ENCODE results near the gene MXD1. TPM values are rescaled to one million over a fixed set of nuclear protein-coding genes. Genes with fewer than 3 reads are reported as not detected.

Gene MXD1
- total RNA-seq, 1 donor from 2014 or later, result 3.5 TPM

DNA sequence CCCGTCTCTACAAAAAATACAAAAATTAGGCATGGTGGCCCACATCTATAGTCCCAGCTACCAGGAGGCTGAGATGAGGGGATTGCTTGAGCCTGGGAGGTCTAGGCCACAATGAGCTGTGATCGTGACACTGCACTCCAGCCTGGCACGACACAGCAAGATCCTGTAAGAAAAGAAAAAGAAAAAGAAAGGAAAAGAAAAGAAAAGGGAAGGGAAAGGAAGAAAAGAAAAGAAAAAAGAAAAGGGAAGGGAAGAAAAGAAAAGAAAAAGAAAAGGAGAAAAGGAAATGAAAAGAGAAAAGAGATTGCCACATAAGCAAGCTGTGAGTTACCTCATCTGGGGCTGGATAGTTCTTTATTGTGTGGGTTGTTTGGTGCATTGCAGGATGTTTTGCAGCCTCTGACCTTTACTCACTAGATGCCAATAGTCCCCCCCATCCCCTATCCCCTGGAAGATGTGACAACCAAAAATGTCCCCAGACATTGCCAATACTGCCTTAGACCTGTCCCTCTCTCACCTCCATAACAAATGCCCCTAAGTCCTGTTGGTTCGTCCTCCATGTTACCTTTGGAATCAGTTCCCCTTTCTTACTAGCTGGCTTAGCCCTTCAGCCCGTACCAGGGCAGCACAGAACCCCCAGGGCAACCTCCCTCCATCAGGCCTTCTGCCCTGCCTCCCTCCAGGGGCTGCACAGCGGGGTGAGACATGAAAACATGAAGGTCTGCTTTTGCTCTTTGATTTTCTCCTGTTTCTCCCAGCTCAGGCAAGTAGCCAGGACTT lies 37.6 kb downstream of the MXD1 start:
- H3K9me3 ChIP-seq (replicated peaks), result no peaks in the 10 kb centered on the region
- no peaks in the 10 kb centered on the region for H3K4me1 ChIP-seq
- no peak overlapping the region for H3K27ac ChIP-seq (replicated peaks)
- no peaks in the 10 kb centered on the region for H3K36me3 ChIP-seq
- H3K4me3 ChIP-seq, result no peak overlapping the region
- intact Hi-C loops (cut with micrococcal nuclease), result no loop called here
- peaks cover 9% of the 10 kb centered on the region for H3K27me3 ChIP-seq (ENCODE audit: low read depth)
- DNase-seq, result no peak
- TF ChIP-seq, protein P1, sequence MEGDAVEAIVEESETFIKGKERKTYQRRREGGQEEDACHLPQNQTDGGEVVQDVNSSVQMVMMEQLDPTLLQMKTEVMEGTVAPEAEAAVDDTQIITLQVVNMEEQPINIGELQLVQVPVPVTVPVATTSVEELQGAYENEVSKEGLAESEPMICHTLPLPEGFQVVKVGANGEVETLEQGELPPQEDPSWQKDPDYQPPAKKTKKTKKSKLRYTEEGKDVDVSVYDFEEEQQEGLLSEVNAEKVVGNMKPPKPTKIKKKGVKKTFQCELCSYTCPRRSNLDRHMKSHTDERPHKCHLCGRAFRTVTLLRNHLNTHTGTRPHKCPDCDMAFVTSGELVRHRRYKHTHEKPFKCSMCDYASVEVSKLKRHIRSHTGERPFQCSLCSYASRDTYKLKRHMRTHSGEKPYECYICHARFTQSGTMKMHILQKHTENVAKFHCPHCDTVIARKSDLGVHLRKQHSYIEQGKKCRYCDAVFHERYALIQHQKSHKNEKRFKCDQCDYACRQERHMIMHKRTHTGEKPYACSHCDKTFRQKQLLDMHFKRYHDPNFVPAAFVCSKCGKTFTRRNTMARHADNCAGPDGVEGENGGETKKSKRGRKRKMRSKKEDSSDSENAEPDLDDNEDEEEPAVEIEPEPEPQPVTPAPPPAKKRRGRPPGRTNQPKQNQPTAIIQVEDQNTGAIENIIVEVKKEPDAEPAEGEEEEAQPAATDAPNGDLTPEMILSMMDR (IDR thresholded peaks at IDR 0.05; ENCODE audit: borderline replicate concordance), result no peak

- no peak overlapping the region for H3K4me3 ChIP-seq
- no peaks in the 10 kb centered on the region for H3K36me3 ChIP-seq
- no peaks in the 10 kb centered on the region for H3K9me3 ChIP-seq (replicated peaks)
- peaks cover under 1% of the 10 kb centered on the region for H3K27me3 ChIP-seq (ENCODE audit: low read depth)
- intact Hi-C loops (cut with micrococcal nuclease), result no loop called here
- DNase-seq, result no peak
- no peak overlapping the region for H3K27ac ChIP-seq (replicated peaks)
- TF ChIP-seq, protein P1 (IDR thresholded peaks at IDR 0.05; ENCODE audit: borderline replicate concordance), result no peak
- H3K4me1 ChIP-seq, result no peaks in the 10 kb centered on the region
Measured at GRCh38 chr2:69954084-69954483, 39.2 kb downstream of the MXD1 start.

GRCh38 chr2:69955029-69955428 lies 40.1 kb downstream of the MXD1 start:
- no peak for DNase-seq
- intact Hi-C loops (cut with micrococcal nuclease), result no loop called here
- no peaks in the 10 kb centered on the region for H3K9me3 ChIP-seq (replicated peaks)
- no peaks in the 10 kb centered on the region for H3K4me1 ChIP-seq
- TF ChIP-seq, protein P1 (IDR thresholded peaks at IDR 0.05; ENCODE audit: borderline replicate concordance), result no peak
- H3K36me3 ChIP-seq, result no peaks in the 10 kb centered on the region
- no peak overlapping the region for H3K4me3 ChIP-seq
- H3K27ac ChIP-seq (replicated peaks), result no peak overlapping the region
- H3K27me3 ChIP-seq (ENCODE audit: low read depth), result no peaks in the 10 kb centered on the region

- intact Hi-C loops (cut with micrococcal nuclease), result no loop called here
- Histone ChIP-seq H3K36me3 (no peaks in the 10 kb centered on the region), H3K27ac (replicated peaks) (no peak overlapping the region), H3K4me1 (no peaks in the 10 kb centered on the region), H3K9me3 (replicated peaks) (no peaks in the 10 kb centered on the region), H3K4me3 (no peak overlapping the region), H3K27me3 (ENCODE audit: low read depth) (no peaks in the 10 kb centered on the region)
- DNase-seq, result no peak
- TF ChIP-seq, protein P1 (IDR thresholded peaks at IDR 0.05; ENCODE audit: borderline replicate concordance), result no peak
Measured at GRCh38 chr2:69956475-69956979, 41.6 kb downstream of the MXD1 start.

GRCh38 chr2:69957965-69958364 lies 43.1 kb downstream of the MXD1 start:
- DNase-seq, result no peak
- intact Hi-C loops (cut with micrococcal nuclease), result no loop called here
- Histone ChIP-seq H3K36me3 (no peaks in the 10 kb centered on the region), H3K4me3 (no peak overlapping the region), H3K27ac (replicated peaks) (no peak overlapping the region), H3K27me3 (ENCODE audit: low read depth) (no peaks in the 10 kb centered on the region), H3K4me1 (no peaks in the 10 kb centered on the region), H3K9me3 (replicated peaks) (no peaks in the 10 kb centered on the region)
- TF ChIP-seq, protein P1 (IDR thresholded peaks at IDR 0.05; ENCODE audit: borderline replicate concordance), result no peak
